DMS153 treated with DMSO at 0.1 percent for 48 hours (cell line): ENCODE measurements around the gene ADRA2C.
"Not testable (repeated sequence)": the region's sequence is repeated elsewhere in the genome, so short reads cannot be mapped to it uniquely, and the experiment has no call there.

Experiments
- DNase-seq: peaks from one replicate; lab custom pipeline; 2025; ENCODE audit not compliant: unreplicated experiment; lab: John Stamatoyannopoulos, UW

The ADRA2C gene

GRCh38 chr4:3810796-3811485 lies 44.8 kb downstream of the ADRA2C start:
- DNase-seq = no peak

DNA sequence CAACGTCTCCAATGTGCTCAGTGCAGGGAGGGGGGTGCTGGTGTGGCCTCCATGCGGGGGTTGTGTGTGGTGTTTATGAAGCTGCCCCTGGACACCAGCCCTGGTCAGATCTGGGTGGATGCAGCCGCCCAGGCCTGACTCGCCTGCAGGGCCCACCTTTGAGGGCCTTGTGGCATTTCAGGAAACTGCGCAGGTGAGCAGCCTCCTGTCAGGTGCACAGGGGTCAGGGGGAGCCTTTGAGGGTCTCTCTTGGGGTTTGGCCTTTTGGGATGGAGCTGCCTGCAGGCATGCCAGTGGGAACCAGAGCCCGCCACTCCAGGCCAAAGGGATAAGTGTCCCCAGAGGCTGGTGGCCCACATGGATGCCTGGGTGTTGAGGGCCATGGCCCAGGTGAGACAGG lies 45.4 kb downstream of the ADRA2C start:
- DNase-seq = no peak

GRCh38 chr4:3812211-3812934 lies 46.2 kb downstream of the ADRA2C start:
- DNase-seq = no peak

GRCh38 chr4:3813151-3814052 lies 47.2 kb downstream of the ADRA2C start:
- DNase-seq = no peak

GRCh38 chr4:3814053-3814570 lies 47.9 kb downstream of the ADRA2C start:
- DNase-seq = no peak

DNA sequence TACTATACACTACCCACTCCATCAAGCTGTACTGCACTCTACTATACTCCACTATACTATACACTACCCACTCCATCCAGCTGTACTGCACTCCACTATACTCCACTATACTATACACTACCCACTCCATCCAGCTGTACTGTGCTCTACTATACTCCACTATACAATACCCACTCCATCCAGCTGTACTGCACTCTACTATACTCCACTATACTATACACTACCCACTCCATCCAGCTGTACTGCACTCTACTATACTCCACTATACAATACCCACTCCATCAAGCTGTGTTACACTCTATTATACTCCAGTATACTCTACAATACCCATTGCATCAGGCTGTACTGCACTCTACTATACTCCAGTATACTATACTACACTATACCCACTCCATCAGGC lies 48.7 kb downstream of the ADRA2C start:
- not testable (repeated sequence) for DNase-seq

DNA sequence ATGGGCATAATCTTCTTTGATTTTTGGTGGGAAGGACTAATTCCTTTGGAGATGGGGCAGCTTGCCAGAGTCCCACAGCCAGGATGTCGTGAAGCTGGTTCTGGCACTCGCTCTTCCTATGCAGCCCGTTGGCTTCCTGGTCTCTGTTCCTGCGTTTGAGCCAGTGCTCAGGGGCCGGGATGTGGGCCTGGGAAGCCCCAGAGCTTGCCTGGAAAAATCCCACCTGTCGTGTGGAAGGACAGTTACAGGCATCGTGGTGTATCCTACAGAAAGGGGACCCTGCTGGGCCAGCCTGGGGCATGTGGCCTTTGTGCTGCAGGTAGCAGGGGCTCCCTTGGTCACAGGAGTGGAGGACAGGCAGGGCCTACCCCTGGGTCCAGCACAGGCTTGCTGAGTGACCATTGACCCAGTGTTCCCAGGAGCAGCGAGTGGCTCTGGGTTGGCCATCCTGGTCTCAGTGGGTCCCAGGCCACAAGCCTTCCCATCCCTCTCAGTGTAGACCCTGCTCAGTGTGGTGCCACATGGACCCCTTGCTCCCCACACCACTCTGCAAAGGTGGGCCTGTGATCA lies 50.2 kb downstream of the ADRA2C start:
- no peak for DNase-seq

DNA sequence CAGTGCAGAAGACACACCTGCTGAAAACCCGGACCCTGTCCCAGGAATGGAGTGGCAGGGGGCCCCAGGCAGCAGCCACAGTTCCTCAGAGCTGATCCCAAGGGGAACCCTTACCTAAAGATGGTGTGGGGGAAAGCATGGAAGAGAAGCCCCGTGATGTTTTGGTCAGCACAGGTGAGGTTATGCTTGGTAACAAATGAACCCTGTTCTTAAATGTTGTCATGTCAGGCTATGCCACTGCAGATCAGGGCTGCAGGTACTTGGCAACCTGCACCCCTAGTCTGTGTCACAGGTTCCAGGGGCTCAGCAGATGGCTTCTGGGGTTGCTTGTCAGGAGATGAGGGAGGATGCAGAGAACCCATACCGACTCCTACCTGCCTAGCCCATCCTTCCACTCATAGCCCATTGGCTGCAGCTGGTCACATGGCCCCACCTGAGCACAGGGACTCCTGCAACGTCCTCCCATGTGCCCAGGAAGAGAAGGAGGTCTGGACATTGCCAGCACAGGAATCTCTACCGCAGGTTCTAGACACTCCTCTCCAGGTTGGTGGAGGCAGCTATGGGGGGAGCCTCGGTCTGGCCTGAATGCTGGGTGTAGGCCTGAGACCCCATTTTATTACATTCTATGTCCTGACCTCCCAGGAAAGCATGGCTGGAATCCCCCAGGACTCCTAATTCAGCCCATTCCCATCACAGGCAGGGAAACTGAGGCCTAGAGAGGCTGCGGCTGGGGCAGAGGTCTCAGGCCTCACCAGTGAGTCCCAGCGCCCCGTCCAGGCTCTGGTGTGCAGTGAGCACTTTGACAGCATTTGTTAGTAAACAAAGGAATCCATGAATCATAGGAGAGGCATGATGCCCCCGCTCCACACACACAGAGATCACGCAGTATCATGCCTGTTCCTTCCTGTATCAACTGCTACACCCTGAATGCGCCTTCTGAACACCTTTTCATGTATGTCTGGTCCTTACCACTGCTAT lies 51.1 kb downstream of the ADRA2C start:
- DNase-seq = no peak
